Esophagus muscularis mucosa (tissue), 4 donors: ENCODE data around the gene PRMT7.

ENCODE experiments used
- CTCF ChIP-seq, 3 experiments: fragments of 200-600 bp in 2 of 3; fragments of 450-650 bp in 1 of 3; sonication (generic) in 2 of 3; IDR thresholded peaks; one replicate each; pipeline ENCODE4 v1.5.1; 2017 to 2019; ENCODE audit warnings: antibody characterized with exemption in 3 of 3, mild to moderate bottlenecking in 2 of 3, moderate library complexity in 1 of 3
- EP300 ChIP-seq: sonication (generic); formaldehyde crosslinking; IDR thresholded peaks from one replicate; pipeline ENCODE4 v1.6.1; 2017; ENCODE audit warnings: antibody characterized with exemption
- POLR2A ChIP-seq: fragments of 450-650 bp; IDR thresholded peaks from one replicate; pipeline ENCODE4 v1.6.1; 2017; ENCODE audit warnings: antibody characterized with exemption, moderate library complexity, mild to moderate bottlenecking, low read depth

GRCh38 chr16:68367440-68367839 lies 56.6 kb downstream of the PRMT7 start:
- no peak for TF ChIP-seq CTCF (IDR thresholded peaks at IDR 0.05)
- no peak for TF ChIP-seq EP300
- TF ChIP-seq POLR2A: no peak
